ENCODE measurements around the gene RBM44. TPM values are rescaled to one million over a fixed set of nuclear protein-coding genes. Genes with fewer than 3 reads are reported as not detected.

Gene RBM44
- total RNA-seq, 4 donors from 2014 or later, result 0.89 to 4.1 (median 1.5) TPM

DNA sequence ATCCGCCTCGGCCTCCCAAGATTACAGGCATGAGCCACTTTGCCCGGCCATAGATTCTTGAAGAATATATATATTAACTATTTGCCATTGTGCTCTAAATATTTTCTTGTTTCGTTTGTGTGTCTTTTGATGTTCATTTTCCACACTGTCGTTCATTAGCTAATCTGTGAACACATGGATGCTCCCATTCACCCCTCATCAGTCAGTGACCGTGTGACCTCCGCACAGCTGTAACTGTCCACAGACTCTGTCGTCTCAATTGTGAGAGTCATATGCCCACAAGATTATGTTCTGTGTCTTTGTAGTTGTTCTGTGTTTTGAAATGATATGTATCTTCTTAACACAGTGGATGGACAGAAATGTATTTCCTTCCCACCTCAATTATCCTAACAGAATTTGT lies 90.4 kb downstream of the RBM44 start:
- TF ChIP-seq, protein P1, sequence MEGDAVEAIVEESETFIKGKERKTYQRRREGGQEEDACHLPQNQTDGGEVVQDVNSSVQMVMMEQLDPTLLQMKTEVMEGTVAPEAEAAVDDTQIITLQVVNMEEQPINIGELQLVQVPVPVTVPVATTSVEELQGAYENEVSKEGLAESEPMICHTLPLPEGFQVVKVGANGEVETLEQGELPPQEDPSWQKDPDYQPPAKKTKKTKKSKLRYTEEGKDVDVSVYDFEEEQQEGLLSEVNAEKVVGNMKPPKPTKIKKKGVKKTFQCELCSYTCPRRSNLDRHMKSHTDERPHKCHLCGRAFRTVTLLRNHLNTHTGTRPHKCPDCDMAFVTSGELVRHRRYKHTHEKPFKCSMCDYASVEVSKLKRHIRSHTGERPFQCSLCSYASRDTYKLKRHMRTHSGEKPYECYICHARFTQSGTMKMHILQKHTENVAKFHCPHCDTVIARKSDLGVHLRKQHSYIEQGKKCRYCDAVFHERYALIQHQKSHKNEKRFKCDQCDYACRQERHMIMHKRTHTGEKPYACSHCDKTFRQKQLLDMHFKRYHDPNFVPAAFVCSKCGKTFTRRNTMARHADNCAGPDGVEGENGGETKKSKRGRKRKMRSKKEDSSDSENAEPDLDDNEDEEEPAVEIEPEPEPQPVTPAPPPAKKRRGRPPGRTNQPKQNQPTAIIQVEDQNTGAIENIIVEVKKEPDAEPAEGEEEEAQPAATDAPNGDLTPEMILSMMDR (IDR thresholded peaks at IDR 0.05), result no peak
- no peak for TF ChIP-seq POLR2A (IDR thresholded peaks at IDR 0.05)
- Histone ChIP-seq H3K27ac (no peak overlapping the region), H3K4me3 (replicated peaks in 1 of 3) (no peak overlapping the region), H3K27me3 (no peaks in the 10 kb centered on the region), H3K9me3 (no peaks in the 10 kb centered on the region), H3K4me1 (peaks cover 0 to 7% of the 10 kb centered on the region in 2 donors), H3K36me3 (no peaks in the 10 kb centered on the region)
- DNase-seq, result no peak
- intact Hi-C loops (cut with DNase I), result no loop called here
- WGBS, 2 donors, result 93 to 95% methylated on average over 8 of the region's 8 CpGs

DNA sequence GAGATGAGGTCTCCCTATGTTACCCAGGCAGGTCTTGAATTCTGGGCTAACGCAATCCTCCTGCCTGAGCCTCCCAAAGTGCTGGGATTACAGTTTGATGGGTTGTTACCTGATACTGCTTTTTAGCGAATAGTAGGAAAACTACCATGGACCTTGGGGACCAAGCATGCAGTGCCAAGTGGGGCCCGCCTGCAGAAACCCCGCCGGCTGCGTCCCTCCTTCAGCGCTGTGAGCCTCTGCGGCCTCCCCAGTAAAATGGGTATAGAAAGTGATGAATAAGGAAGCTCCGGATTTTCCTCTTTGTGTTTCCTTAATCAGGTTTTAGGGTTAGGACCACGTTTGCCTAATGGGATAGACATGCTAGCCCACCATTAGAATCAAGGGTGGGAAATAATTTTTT lies 91.2 kb downstream of the RBM44 start:
- Histone ChIP-seq H3K27ac (no peak overlapping the region), H3K27me3 (no peaks in the 10 kb centered on the region), H3K4me1 (peaks cover 0 to 7% of the 10 kb centered on the region in 2 donors), H3K4me3 (replicated peaks in 1 of 3) (no peak overlapping the region), H3K36me3 (no peaks in the 10 kb centered on the region), H3K9me3 (no peaks in the 10 kb centered on the region)
- DNase-seq, result no peak
- intact Hi-C loops (cut with DNase I), result no loop called here
- no peak for TF ChIP-seq POLR2A (IDR thresholded peaks at IDR 0.05)
- TF ChIP-seq, protein P1 (IDR thresholded peaks at IDR 0.05), result no peak
- WGBS, 2 donors, result 96 to 97% methylated on average over 10 of the region's 10 CpGs

Small RNAs within 50 kb of the gene (small RNA-seq; reads per million reads assigned to genes)
- gene RF00157, result not detected

Other genes with a start within 250 kb of the RBM44 start
- gene PRLH, start 232.2 kb upstream of the RBM44 start, total RNA-seq, result not detected
- 10 to 100 TPM; 37.6 to 88.1 (median 70.1) TPM for gene RAB17, start 208.0 kb upstream of the RBM44 start, total RNA-seq
- gene LRRFIP1, start 171.2 kb upstream of the RBM44 start, total RNA-seq, result 100 to 1,000 TPM in 2 of 4 donors, 10 to 100 TPM in 2; 76.1 to 113 (median 96.6) TPM
- gene RAMP1, start 60.8 kb downstream of the RBM44 start, total RNA-seq, result 1 to 10 TPM in 3 of 4 donors, under 1 TPM in 1; 0.78 to 4.2 (median 3.0) TPM
- gene UBE2F, start 168.2 kb downstream of the RBM44 start, total RNA-seq, result 100 to 1,000 TPM in 3 of 4 donors, 10 to 100 TPM in 1; 79.8 to 134 (median 122) TPM